A204.1 (cell line): Measurements from ENCODE around the gene FUT8.

Experiments used
- FAIRE-seq: peaks from 2 replicates; lab custom pipeline; 2012; peaks lifted over from hg19 to GRCh38; lab: Jason Lieb, UNC

The FUT8 gene

GRCh38 chr14:65412032-65412846, at the start of gene FUT8:
Gene FUT8, plus strand, starts transcription at chr14:65412730. Its CDS starts 148,834 bp downstream, at chr14:65561564.
- FAIRE-seq, result no peak

DNA sequence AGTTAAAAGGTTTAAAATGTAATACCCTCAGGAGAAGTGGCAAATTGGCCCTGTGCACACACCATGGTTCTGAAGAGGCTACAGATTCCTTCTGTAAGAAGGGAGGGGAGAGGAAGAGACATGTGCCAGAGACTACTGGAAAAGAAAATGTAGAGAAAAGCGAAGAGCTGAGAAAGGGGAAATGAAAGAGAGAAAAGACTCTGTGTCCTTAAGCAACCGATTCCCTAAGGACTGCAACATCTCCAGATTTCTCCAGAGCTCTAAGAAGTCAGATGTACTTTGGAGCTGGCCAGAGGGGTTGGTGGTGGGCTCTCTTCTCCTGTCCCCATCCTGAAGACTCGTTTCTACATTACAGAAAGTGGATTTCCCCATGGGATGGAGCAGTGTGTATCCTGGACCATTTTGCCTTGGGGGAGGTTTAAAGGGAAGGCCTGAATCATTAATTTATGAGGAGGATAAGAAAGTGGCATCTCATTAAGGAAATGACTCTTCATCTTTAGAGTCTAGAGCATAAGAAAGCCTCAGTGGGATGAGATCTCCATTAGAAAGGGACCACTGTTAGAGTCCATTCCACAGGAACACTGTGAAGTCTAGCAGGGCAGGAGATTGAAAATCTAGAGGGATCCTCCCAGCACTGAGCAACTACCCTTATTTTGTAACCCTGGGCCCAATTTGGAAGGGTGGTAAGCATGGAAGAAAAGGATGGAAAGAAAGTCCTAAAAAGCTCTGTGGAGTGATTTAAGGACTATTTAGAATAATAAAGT, 45.5 kb upstream of the FUT8 start:
- no peak for FAIRE-seq

- no peak for FAIRE-seq
These were observed 43.0 kb upstream of the FUT8 start for GRCh38 chr14:65369560-65369959.

DNA sequence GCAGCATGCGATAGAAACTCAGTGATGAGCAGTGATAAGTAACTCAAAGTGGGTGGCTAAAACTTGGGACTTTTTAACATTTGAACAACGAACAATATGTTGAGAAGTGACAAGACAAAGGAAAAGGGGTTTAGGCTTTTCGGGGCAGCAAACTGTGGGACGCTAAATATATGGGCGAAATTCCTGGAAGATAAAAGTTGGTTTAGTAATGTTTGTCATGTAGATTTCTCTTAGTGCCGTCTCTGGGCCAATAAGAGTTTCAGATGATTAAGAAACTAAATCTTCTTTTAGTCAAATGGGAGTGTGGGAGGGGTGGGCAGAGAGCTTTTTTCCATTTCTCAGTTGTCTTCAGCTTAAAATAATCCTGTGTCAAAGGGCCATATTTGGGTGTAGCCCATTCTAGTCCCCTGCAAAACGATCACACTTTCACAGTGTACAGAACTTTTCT, 41.7 kb upstream of the FUT8 start:
- FAIRE-seq, result no peak

- FAIRE-seq, result no peak
These were observed 40.7 kb upstream of the FUT8 start for GRCh38 chr14:65371784-65372183.

DNA sequence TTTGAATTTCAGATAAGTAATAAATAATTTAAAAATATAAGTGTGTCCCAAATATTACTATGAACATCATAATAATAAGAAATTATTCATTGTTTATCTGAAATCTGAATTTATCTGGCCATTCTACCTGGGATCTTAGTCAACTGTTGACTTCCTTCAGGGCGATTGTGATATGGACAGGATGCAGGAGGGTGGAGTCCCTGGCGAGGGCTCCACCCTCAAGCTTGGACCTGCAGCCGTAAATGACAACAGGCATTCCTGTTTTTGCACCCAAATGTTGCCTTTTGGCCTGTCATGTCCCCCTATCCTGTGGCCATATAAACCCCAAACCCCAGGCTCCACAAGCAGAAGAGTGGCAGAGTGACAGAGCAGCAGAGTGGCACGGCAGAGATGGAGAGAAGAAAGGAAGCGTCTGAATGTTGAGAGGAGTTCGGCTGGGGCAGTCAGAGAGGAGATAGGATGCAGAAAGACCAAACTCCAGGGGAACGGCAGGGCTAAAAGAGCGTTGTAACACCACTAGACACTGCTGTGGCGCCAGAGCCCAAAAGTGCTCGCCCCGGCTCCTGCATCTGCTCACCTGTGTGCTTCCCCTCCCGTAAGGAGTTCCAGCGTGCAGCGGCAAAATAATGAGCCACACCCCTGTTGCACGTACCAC, 39.4 kb upstream of the FUT8 start:
- no peak for FAIRE-seq

- no peak for FAIRE-seq
These were observed 38.9 kb upstream of the FUT8 start for GRCh38 chr14:65373671-65374039.

DNA sequence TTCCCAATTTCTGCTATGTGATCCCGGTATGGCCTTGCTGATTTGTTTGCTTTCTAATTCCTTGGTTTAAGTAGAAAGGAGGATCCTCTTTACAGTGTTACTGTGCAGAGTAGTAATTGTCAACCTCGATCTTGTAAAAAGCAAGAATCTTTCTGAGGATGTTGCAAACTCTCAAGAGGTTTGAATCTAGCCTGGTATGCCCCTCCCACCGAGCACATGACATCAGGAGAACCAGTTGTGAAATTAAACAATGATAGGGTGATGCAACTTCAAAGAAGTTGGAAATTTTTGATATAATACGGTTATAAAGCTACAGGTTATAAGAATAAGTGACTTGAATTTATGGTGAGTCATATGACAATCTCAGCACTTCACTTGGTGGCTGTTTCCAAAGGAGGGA, 35.0 kb upstream of the FUT8 start:
- FAIRE-seq, result no peak

- no peak for FAIRE-seq
These were observed 29.9 kb upstream of the FUT8 start for GRCh38 chr14:65382586-65382985.

DNA sequence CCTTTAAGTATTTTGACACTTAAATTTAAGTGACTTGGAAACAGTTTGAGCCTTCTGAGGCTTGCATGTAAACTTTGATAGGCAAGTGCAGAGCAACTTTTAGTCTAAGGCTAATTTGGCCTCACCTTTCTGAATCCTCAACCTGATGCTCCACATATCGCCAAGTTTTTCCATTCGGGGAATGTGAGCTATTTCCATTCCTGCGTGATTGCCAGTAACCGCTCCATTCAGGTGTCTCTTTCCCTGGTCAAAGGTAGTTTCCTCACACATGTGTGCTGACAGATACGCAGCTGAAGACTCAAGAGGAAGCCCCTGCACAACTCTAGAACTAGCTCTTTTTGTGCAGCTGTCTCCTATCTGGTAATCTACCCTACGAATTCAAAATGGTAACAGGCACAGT, 25.4 kb upstream of the FUT8 start:
- FAIRE-seq, result no peak

DNA sequence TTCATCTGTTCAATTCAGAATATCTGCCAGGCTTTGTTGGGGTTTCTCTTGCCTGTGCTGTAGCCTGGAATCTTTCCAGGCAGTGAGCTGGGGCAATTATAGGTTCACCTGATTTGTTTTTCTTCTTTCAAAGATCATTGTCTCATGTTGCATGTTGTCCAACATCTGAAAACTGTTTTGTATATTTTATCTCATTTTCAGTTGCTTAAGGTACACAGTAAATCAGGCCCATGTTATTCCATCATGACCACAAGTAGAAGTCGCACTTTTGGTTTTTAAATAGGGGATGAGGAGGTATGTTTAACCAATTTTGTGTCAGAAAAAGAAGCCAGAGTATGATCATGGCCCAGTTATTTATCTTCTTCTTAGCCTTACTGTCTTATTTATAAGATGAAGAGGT, 24.9 kb upstream of the FUT8 start:
- FAIRE-seq, result no peak

DNA sequence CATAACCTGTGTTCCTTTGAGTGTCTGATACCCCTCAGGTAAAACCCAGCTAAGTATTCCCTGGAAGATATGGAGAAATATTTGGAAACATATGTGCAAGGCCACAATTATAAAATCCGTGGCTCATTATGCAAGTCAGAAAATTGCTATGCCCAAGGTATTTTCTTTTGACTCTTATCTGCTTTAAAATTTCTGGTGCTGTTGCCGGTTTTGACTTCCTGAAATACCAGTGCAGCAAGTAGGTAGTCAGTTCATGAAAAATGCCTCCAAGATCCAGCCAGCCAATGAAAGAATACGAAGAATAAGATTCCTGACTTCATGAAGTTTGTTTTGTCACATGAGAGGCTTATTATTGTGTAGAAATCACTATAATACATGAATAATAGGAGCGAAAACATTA, 20.2 kb upstream of the FUT8 start:
- no peak for FAIRE-seq

DNA sequence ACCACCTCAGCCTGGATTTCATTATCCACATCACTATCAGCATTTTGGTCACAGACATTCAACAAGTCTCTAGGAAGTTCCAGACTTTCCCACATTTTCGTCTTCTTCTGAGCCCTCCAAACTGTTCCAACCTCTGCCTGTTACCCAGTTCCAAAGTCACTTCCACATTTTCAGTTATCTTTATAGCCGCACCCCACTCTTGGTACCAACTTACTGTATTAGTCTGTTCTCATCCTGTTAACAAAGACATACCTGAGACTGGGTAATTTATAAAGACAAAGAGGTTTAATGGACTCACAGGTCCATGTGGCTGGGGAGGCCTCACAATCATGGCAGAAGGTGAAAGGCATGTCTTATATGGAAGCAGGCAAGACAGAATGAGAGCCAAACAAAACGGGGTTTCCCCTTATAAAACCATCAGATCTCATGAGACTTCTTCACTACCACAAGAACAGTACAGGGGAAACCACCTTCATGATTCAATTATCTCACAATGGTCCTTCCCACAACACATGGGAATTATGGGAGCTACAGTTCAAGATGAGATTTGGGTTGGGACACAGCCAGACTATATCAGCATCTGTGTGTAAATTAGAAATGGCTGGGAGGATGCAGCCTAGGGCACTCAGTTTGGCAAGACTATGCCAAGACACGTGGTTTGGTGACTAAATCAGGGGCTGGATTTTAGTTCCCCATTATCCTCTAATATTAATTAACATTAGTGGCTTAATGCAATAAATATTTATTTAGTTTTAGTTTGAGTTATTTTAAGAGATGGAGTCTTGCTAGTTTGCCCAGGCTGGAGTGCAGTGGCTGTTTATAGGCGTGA, 16.2 kb upstream of the FUT8 start:
- no peak for FAIRE-seq

- FAIRE-seq, result no peak
These were observed 9.3 kb upstream of the FUT8 start for GRCh38 chr14:65403231-65403630.

- no peak for FAIRE-seq
These were observed 4.4 kb upstream of the FUT8 start for GRCh38 chr14:65408113-65408512.

- no peak for FAIRE-seq
These were observed 1.9 kb upstream of the FUT8 start for GRCh38 chr14:65410640-65411039.

DNA sequence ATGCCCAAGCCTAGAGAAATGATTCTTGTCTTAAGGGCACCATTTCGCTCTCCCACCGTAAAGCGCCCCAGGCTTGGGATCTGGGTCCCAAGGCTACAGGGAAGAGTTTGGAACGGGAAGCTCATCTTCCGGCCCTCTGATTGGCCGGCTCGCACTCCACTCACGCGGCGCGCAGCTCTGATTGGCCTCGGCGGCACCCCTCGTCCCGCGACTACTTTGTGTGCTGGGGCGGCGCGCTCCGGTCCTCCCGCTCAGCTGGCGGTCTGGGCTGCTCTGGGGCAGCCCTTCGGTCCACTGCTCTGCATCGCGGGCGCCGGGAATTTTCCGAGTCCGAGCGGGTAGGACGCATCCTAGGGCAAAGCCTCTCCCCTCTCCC, 886 bp upstream of the FUT8 start:
- peak; percentile 6 for FAIRE-seq

- no peak for FAIRE-seq
These were observed 567 bp downstream of the FUT8 start for GRCh38 chr14:65412856-65413738.

- no peak for FAIRE-seq
These were observed 1.2 kb downstream of the FUT8 start for GRCh38 chr14:65413739-65414045.

GRCh38 chr14:65414961-65415589, 2.5 kb downstream of the FUT8 start:
- peak; percentile 96 for FAIRE-seq

DNA sequence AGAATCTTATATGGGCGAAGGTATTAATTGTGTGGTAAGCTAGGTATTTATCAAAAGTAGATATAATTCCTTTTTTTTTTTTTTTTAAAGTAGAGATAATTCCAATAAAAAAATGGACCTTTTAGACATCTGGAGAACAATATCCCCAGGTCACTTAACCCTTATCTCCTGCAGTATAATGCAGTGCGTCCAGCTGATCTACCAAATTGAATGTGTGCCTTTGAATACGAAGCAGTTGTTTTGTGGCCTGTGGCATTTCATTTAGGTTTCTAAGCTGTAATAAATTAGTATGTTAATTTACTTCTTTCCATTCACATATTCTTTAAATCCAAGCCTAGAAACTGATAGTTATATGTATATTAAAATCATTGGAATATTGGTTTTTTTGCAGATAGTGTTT, 3.1 kb downstream of the FUT8 start:
- FAIRE-seq, result no peak
